Fibroblast of the aortic adventitia (primary cell): Measurements from ENCODE around the gene MCL1. TPM values are rescaled to one million over a fixed set of nuclear protein-coding genes. Genes with fewer than 3 reads are reported as not detected.

Source experiments
- DNase-seq: peaks from one replicate; pipeline ENCODE4 v3.0.0-alpha.2; 2010; ENCODE audit warnings: low read depth
- H3K4me3 ChIP-seq: 2 replicates; pipeline ENCODE4 v1.5.1; 2011; ENCODE audit warnings: low read depth, mild to moderate bottlenecking, control low read depth, low read length, moderate library complexity
- total RNA-seq: library from RNA; depleted of rRNA; stranded (reverse); fragments of >200 nt; gene quantifications from 2 replicates; pipeline ENCODE4 v1.2.3, GENCODE V29; 2012; ENCODE audit warnings: low replicate concordance
- TF ChIP-seq, protein P1 (sequence below): IDR thresholded peaks from 2 replicates; pipeline ENCODE4 v1.5.1; 2011; ENCODE audit warnings: mild to moderate bottlenecking, low read length, control low read depth, inconsistent platforms; ENCODE audit not compliant: insufficient read depth

MCL1 gene
- total RNA-seq, 1 donor, result 212 TPM

DNA sequence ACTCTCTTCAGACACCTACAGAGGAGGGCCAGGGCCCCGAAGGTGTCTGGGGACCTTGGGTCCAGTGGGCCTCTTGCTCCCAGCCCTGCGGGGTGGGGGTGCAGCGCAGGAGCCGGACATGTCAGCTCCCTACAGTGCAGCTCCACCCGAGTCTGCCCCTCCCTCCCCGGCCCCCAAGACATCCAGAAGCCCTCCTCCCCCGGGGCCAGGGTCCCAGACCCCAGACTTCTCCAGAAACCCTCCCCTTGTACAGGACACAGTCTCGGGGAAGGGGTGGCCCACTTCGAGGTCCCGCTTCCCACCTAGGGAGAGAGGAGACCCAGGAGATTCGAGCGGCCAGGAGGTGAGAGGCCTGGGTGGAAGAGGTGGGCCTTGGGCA, 26.5 kb downstream of the MCL1 start:
- DNase-seq, result no peak
- H3K4me3 ChIP-seq, result no peak overlapping the region
- TF ChIP-seq, protein P1, sequence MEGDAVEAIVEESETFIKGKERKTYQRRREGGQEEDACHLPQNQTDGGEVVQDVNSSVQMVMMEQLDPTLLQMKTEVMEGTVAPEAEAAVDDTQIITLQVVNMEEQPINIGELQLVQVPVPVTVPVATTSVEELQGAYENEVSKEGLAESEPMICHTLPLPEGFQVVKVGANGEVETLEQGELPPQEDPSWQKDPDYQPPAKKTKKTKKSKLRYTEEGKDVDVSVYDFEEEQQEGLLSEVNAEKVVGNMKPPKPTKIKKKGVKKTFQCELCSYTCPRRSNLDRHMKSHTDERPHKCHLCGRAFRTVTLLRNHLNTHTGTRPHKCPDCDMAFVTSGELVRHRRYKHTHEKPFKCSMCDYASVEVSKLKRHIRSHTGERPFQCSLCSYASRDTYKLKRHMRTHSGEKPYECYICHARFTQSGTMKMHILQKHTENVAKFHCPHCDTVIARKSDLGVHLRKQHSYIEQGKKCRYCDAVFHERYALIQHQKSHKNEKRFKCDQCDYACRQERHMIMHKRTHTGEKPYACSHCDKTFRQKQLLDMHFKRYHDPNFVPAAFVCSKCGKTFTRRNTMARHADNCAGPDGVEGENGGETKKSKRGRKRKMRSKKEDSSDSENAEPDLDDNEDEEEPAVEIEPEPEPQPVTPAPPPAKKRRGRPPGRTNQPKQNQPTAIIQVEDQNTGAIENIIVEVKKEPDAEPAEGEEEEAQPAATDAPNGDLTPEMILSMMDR, result no peak

DNA sequence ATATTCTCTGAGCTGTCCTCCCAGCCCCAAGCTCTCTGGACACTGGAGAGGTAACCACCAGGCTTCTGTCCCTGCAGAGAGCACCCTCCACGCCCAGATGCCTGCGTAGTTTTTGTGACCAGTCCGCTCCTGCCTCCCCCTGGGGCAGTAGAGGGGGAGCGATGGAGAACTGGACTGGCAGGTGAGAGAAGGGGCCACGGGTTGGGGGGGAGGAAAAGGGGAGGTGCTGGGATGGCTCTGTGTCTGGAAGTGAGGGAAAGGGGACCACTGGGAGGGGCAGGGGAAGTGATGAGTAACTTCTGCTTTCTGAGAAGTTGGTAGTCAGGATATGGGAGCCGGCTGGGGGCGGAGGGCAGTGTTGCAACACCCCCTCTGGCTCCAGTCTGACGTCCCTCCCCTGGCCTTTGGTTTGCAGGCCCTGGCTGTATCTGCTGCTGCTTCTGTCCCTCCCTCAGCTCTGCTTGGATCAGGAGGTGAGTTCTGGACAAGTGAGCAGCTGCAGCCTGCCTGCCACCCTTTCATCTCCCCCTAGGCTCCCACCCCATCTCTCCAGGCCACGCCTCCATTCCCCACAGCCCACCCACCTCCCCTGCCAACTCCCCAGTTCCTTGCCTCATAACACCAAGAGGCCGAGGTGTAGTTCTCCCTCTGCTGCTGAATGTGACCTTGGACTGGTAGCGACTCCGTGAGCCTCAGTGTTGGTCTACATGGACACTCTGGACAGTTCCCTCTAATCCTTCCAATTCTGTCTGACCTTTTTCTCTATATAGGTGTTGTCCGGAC, 27.1 kb downstream of the MCL1 start:
- TF ChIP-seq, protein P1, result peak; percentile 5
- no peak overlapping the region for H3K4me3 ChIP-seq

DNA sequence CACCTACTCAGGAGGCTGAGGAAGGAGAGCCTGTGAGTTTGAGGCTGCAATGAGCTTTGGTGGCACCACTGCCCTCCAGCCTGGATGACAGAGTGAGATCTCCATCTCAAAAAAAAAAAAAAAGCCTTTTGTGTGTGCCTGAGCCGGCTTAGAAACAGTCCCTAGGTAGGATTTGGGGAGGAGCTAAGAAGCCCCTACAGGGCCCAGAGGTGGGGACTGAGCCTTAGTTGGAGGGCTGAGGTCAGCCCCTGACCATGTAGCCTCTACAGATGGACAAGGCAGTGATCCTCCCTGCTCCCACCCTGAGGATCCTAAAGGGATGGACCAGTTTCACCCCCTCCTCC, 27.7 kb downstream of the MCL1 start:
- no peak overlapping the region for H3K4me3 ChIP-seq
- TF ChIP-seq, protein P1, result no peak
- no peak for DNase-seq

More for the DNA sequence above, 27.1 kb downstream of the MCL1 start:
- peak; percentile 94 for DNase-seq

DNA sequence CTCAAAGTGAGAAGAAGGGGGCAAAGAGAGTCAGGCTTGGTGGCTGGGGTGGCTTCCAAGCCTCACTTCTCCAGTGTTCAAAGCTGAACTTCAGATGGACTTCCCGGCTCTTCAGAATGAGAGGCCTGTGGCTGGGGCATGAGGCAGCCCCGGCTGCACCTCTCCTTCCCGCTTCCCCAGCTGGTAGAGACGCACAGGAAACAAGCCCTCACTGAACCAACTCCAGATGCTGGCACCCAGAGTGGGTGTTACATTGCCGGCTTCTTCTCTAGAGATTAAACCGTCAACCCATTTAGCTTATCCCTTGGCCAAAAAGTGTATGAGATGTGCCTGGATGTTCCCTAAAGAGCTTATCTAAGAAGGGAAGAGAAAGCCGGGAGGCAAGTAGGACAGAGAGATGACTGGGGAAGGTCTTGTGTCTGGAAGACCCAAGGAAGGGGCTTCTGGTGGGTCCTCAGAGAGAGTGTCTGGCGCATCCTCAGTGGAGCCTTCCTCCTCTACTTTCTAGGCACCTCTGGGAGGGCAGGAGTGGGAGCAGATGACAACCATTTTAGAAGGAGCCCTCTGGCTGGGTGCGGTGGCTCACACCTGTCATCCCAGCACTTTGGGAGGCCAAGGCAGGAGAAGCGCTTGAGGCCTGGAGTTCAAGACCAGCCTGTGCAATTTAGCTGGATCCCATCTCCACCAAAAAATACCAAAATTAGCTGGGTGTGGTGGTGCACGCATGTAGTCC, 28.2 kb downstream of the MCL1 start:
- DNase-seq, result no peak
- no peak overlapping the region for H3K4me3 ChIP-seq
- TF ChIP-seq, protein P1, result no peak

DNA sequence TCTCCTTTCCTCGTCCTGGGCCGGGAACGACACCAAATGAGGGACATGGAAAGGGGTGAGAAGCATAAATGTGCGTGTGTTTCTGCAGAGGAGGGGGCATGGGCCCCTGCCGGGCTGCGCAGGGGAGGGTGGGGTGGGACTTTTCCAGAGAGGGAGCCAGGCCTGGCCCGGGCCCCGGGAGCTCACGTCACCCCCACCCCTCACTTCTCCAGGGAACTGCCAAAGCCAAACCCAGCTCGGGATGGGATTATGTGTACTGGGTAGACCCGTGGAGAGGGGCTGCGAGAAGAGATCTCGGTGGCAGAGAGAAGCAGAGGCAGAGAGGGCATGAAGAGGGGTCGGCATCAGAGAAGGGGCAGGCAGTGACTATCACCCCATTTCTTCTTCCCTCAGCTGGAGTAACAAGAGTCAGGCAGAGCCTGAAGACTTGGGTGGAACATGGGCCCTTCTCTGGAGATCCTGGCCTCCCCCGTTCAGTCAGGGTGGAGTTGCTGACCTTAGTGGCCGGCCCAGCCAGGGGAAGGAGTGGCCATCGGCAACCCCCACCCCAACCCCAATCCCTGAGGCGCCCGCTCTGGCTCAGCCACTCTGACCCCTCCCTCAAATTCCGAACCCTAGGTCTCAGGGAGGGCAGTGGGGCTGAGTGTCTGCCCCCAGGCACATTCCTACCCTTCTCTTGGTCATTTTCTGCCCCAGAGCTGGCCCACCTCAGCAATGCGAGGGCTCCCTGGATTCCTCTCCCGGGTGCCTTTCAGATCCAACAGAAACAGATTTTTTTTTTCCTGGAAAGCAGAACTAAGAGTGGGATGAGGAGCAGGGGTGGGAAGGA, 29.0 kb downstream of the MCL1 start:
- DNase-seq, result peak; percentile 41
- peak overlapping the region; percentile 69 for H3K4me3 ChIP-seq
- TF ChIP-seq, protein P1, result no peak

DNA sequence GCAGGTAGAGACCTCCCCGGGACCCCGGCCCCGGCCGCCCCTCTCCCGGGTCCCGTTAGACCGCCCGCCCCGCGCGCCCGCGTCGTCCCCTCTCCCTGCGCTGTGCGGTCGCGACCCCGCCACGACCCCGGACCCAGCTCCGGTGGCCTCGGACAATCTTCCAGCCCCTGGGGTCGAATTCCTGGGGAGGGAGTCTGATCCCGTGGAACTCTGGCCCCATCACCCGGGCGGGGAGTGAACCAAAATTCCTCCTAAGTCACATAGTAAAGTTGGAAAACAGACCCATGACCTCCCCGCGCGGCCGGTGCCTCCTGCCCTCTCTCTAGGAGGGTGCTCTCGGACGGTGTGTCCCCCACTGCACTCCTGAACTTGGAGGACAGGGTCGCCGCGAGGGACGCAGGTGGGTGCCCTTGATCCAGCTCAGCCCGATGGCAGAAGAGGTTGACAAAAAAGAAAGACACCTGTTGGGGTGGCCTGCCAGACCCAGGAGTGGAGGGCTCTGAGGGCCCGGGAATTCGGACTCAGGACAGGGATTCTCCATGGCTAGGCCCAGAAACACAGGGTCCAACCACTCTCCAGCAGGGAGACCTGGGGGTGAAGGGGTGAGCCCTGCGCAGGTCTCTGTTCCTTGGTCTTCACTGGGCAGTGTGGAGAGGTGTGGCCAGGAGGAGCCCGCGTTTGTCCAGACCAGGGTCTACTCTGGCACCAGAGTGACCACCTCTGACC, 29.8 kb downstream of the MCL1 start:
- peak overlapping the region; percentile 69 for H3K4me3 ChIP-seq
- TF ChIP-seq, protein P1, result no peak
- peak; percentile 45 for DNase-seq
